Esophagus mucosa (tissue), 1 donor: Measurements from ENCODE around the gene GRIK4. TPM values are rescaled to one million over a fixed set of nuclear protein-coding genes. Genes with fewer than 3 reads are reported as not detected.

Experiments
- ATAC-seq: fragments of 200-7000 bp; cut with Tn5 transposase; one replicate; pipeline ENCODE4 v1.9.1; 2020
- total RNA-seq: library from RNA; stranded (reverse); gene quantifications from one replicate; pipeline ENCODE4 v1.2.4, GENCODE V29; 2023
- donor health status: DM: yes; HTN: yes; CAD: no.

The GRIK4 gene
- total RNA-seq, 1 donor from 2014 or later = 0.08 TPM

DNA sequence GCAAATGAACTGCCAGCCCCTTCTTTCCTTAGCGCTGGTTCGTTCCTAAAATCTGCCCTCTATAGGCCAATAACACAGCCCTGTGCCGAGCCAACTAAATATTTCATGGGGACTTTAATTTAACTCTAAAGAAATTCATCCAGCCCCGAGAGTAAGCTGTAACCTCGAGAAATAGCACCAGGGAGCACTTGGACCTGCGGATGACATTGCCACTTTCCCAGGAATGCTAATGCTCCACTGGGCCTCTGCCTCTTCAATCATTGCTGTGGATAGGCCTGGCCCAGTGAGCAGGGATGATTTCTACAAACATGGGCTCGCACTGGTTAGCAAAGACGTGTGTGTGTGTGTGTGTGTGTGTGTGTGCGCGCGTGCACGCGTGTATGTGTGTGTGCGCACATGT is 417.1 kb downstream of the GRIK4 start:
- ATAC-seq = no peak

DNA sequence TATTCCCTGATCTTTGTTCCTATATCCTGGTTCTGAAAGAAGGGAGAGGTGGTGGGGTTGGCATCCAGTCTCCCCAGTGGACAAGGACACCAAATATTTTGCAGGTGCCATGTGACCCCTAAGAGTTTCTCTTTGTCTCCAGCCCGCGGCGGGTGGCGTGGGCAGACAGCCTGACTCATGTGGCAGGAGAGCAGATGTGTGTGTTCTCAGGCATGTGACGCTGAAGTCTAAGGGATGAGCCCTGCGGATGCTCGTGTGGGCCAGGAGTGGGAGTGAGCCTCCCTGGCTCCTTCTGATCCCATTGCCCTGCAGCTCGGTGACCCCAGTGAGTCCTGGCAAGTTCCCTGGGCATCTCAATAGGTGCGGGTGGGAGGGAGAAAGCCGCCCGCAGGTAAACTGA is 417.5 kb downstream of the GRIK4 start:
- ATAC-seq = no peak

DNA sequence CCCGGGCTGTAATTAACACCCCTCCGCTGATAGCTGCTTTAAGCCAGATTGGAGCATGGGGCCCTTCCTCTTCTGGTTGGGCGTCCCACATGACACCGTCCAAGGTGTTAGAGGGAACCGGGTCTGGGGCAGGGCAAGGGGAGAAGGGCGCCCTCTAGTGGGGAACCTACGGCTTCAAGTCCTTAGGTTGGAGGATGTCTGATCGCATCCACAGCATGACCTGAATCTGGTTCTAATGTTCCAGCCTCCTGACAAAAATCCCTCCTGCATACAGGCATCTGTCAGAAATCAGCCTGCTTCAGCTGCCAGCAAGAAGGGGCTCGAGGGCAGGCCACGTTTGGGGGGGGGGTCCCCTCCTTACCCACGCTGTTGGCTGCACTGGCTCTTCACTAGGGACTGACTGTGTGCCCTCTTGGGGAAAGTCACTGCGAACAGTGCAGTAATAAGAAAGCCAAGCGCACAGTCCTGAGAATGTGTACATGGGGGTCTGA is 418.2 kb downstream of the GRIK4 start:
- ATAC-seq = peak; percentile 83

DNA sequence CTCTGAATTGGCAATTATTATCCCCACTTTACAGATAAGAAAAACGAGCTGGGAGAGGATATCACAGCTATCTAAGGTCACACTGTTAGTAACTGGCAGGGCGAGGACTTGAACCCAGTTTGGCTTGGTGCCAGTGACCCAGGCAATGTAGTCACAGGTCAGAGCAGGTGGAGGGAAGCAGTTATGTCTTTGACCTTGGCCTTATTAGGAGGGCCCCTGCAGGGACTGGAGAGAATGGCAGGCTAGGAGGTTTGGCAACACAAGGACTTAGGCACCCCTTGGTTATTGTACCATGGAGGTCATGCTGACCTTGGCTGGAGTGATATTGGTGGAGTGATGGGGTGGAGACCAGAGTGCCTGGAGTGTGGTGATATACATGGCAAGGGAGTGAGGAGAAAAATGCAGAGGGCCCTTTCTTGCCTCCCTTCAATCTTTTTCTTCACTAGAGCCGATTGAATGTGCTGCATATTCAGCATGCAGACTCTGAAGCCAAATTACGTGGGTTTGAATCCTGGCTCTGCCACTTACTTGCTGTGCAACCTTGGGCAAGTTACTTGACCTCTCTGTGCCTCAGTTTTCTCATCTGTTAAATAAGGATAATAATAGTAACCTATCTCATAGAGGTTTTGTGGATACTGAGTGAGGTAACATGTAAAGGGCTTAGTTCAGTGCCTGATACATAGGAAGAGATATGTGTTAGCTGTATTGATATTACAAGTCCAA is 419.7 kb downstream of the GRIK4 start:
- no peak for ATAC-seq

DNA sequence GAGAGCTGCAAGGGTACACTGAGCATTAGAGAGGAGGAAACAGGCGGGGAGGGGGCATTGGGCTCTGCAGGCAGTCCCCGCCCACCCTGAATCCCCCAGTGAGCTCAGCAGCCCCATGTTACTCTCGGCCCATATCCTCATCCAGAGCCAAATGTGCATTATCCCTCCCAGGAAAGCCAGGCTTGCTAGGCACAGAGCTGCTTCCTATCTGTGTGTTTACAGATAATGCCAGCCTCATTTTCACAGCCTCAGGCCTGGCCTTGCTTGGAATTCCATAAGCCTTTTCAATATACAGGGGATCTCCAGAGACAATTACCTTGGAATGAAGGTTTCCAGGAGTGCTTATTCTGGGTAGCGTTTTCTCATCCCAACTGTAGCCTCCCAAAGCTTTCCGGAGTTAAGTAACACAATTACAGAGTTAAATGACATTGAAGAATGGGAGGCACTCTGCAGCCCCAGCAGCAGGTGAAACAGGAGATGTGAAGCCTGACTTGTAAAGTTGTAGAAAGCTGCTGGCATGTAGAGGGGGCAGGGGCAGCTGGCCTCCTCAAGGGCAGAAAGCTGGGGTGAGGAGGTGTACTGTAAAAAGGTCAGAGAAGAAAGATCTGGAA is 420.9 kb downstream of the GRIK4 start:
- no peak for ATAC-seq

DNA sequence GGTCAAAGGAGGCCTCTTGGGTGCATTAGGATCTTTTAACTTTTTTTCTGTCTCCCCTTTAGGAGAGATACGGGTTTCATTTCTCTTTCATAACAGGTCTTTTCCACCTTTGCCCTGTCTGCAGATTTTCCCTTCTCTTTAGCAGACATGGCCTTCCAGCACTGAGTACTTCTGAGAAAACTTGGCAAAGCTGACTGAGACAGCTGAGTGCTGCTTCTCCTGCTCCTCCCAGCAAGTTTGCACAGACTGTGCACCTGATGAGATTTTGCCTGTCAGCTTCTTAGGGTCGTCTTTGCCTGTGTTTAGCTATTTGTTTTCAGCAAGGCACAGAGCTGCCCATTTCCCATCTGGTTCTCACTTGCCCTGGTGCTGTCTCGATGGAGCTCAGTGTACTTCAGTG is 424.8 kb downstream of the GRIK4 start:
- no peak for ATAC-seq

DNA sequence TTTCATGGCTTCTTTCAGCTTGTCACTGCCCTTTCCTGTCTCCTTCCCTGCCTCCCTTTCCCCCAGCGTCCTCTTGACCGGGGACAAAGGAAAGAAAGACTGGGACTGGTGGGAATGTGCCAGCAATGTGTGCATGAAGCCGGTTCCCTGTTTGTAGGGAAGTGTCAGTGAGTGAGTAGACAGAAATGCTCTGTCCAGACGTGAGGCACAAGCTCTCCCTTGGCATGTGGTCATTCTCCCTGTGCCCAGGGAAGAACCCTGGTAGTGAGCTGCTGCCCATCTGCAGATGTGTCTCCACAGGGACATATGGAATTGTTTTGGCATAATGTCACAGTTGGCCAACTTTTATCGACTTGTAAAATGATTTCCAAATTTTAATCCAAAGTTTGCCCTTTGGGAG is 426.0 kb downstream of the GRIK4 start:
- ATAC-seq = no peak

DNA sequence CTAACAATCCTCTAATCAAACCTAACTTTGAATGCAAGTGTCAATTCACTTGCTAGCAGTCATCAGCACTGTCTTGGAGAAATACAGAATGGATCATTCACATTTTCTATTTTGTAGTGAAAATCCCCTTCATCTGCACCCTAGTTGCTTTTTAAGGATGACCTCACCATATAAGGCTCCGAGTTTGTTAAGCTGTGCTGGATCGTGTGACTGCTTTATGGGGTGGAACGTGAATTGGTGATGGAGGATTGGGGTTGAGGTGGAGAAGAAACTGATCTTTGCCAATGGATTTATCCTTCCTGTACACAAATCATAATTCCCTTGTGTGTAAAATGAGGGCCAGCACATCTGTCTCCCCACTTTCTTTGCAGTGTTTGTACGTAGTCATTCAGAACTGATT is 426.7 kb downstream of the GRIK4 start:
- no peak for ATAC-seq

DNA sequence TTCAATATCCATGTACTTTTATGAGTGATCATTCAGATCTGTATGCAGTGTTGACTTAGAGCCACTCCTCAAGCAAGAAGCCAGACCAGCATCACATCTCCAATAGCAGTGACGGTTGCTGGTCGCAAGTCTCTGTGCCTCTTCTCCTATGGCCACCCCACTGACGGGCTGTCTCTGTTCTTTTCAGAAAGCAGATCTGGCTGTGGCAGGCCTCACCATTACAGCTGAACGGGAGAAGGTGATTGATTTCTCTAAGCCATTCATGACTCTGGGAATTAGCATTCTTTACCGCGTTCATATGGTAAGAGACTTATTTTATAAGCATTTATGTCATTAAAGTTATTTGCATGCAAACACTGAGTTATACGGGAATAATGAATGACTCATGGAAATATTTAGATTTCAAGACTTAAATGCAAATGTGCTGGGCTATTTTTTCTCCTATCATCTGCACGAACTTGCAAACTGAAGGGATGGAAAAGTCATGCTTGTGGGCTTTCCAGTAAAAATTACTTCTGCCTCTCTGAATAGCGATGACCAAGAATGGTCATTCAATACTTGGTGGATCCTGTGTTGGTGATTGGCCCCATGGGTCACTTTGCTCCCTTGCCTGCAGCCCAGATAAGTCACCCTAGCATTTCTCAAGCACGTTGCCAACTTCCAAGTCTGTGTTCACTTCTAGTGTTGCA is 428.8 kb downstream of the GRIK4 start:
- no peak for ATAC-seq

DNA sequence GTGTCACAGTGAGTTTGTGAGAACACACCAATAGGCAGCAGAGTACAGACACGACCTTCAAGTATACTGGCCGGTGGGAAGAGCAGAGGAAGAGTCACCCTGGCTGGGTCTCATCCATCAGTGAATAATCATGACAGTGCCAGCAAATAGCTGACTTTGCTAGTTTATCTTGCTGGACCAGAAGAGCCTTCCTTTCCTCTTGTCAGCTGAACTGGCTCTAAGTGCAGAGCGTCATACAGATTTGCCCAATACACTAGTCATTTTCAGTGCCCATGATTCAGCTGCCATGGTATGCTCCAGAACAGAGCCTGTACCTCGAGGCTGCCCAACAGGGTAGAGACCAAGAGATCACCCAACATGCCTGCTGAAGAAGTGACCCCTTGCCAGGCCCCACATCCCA is 429.5 kb downstream of the GRIK4 start:
- ATAC-seq = peak; percentile 96

DNA sequence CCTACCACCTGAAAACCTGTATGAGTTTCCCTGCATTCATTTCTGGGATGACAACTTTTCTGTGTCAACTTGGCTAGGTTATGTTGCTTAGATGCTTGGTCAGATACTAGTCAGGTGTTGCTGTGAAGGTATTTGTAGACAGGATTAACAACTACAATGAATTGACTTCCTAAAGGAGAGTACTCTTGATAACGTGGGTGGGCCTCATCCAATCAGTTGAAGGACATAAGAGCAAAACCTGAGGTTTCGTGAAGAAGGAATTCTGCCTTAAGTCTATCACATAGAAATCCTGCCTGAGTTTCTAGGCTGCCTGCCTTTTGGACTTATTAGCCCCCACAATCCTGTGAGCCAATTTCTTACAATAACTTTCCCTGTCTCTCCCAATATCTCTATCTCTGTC is 431.2 kb downstream of the GRIK4 start:
- ATAC-seq = no peak

DNA sequence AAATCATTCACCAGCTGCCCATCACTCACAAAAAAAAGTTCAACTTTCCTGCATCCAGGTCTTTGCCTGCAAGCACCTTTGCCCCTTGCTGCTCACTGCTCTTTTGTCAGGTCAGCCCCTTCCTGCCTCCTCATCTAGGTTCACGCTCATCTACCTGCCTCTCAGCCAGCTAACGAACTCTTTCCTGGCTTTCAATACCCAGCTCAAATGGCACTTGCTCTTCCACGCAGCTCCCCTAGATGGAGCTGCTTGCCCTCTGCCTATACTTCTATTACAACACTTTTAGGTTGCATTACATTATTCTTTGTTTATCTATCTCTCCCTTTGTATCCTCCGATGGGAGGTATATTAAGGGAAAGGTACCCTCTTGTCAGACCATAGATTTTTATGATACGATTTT is 433.5 kb downstream of the GRIK4 start:
- ATAC-seq = no peak

DNA sequence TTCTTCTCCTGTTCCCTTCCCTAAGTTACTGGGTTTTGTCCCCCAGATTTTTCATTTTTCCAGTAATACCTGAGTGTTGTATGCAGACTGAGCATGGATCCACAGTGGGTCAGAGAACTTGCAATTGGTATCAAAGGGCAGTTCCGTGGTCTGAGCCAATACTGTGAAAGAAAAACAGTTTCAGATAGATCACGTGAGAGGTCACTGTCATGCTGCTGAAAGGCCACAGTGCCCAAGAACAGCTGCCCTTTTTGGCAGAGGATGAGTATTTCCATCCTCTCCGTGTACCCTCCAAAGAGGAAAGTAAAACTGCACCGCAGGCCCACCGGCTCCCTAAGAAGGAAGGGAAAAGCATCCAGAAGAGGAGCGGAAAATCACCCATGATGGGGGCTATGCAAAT is 439.3 kb downstream of the GRIK4 start:
- ATAC-seq = no peak

DNA sequence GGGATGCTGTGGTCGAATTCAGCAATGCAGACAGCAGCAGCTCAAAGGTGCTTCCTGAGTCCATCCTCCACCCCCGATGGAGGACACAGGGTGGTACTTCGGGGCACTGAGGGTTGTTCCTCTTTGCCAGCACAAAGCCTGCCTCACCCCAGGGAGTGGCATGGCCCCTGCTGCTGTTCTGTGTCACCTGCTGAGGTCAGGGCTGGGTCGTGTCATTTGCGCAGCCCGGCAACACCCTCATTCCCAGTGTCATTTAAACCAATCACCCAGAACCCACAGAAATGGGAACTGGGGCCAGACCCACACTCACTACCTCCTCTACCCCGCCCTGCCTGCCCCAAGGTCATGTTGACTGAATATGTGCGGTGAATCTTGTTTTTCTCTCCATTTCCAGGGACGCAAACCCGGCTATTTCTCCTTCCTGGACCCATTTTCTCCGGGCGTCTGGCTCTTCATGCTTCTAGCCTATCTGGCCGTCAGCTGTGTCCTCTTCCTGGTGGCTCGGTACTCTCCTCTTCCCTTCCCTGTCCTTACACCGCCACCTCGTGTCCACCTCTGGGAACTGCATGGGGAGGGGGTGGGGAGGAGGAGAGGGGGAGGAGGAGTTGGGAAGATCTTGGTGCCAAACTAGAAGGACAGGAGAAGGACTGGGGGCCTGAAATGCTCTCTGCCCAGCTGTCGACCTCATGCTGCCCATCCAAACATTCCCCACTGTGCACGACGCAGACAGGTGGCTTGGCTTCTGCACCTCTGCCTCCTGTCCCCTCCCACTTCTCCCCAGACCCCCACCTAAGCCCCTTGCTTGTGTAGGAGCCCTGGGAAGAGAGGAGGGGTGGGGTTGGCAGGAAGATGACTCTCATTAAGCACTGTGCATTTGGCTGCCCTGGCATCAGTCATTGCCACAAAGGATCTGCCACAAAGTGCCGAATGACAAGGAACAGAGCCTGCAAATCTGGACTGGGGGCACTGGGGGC is 441.2 kb downstream of the GRIK4 start:
- ATAC-seq = peak; percentile 91

DNA sequence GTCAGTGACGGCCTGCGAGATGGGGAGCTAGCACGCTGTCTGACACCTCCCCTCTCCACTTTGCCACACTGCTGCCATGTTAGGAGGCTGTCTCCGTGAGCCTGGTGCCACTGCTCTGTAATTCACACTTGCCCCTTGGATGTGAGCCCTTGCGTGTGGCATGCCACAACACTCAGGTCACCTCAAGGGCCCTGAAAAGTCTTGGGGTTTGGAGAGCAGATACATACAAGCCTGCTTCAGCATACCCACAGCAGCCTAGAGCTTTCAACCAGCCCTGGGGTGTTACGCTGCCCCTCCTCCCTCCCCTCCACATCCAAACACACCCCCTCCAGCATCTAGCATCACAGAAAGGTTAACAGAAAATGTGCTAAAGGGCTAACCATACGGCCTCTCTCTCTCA is 442.8 kb downstream of the GRIK4 start:
- ATAC-seq = no peak

DNA sequence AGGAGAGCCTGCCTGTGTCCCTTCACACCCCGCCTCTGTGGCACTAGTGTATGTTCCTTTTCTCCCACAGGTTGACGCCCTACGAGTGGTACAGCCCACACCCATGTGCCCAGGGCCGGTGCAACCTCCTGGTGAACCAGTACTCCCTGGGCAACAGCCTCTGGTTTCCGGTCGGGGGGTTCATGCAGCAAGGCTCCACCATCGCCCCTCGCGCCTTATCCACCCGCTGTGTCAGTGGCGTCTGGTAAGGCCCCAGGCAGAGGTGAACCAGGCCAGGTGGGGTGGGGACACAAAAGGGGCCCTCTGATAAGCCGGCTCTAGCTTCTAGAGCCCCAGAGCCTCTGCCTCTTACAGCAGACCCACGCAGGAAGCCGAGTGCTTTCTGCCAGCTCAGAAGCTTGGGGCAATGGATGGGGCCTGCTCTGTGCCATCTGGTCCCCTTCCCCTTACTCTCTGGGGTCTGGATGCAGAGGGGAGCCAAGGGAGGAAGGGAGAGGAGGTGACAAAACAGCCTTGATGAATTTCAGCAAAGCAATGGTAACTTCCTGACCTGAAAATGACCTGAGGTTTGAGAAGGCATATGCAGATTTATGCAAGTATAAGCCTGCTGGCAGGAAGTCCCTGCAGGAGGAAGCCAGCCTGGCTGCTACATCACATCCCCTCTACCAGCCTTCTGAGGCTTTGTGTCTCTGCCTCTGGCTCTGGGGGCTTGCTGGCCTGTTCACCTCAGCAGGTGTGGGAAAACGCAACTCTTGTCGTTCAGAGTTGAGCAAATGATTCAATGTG is 445.4 kb downstream of the GRIK4 start:
- ATAC-seq = peak; percentile 40

DNA sequence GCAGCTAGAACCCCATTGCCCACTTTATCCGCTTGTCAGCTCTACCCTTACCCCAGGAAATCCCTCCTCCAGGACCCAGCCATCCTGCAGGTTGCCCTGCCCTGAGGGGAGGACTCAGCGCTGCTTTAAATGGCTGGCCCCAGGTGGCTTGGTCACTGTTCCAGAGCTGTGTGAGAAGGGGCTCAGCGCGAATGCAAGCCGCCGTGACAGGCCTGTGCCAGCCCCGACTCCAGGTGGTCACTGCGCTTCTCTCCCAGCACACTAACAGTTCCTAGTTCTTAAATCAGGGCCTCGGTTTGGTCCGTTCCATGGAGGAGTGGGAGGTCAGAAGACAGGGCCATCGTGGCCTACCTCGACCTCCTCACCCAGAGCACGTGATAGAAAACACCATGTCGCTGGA is 446.6 kb downstream of the GRIK4 start:
- no peak for ATAC-seq

DNA sequence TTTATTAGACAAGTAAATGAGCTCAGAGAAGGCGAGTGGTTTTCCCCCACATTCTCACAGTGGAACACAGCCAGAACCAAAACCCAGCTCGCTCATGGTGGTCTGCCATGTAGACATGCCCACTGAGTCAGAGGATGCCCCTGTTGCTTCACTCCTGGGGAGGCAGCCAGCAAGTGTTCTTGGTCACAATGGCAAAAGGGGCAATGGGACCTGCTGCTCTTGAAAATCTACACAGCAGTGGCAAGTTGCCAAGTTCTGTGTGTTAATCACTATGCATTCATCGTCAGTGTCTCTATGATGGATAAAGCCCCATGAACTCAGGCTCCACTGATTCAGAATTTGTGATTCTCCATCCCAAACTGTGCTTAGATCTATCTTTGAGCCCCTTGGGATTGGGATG is 447.6 kb downstream of the GRIK4 start:
- ATAC-seq = no peak

DNA sequence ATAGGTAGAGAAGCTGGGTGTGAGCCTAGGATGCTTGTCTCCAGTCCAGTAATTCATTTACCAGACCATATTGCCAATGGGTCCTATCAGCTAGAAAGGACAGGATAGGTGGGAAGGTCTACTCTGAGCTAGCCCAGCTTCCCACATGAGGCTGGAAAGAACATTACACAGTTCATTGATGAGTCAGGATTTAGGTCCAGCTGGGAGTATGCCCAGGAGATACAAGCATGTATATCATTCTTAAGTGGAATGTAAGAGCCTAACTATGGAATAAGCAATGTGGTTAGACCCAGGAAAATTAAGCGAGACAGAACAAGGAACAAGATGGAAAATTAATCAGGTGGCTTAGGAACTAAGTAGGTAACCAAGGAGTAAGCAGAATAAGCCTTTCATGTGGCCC is 453.3 kb downstream of the GRIK4 start:
- ATAC-seq = no peak

DNA sequence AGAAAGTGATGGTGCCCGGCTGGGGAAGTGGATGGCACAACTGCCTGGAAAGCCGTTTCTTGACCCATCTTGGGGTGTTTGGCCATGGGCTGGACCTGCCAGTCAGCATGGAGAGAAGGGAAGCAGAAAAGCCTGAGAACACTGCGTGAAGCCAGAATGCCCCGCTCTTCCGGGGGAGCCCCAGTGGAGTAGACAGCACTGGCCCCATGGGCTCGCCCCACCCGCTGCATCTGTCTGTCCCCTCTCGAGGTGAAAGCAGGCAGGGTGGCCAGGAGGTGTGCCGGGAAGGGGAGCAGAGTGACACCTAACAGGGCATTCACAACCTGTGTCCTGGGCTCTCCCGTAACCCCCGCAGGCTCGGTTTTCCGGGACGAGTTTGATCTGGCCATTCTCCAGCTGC is 455.3 kb downstream of the GRIK4 start:
- no peak for ATAC-seq

DNA sequence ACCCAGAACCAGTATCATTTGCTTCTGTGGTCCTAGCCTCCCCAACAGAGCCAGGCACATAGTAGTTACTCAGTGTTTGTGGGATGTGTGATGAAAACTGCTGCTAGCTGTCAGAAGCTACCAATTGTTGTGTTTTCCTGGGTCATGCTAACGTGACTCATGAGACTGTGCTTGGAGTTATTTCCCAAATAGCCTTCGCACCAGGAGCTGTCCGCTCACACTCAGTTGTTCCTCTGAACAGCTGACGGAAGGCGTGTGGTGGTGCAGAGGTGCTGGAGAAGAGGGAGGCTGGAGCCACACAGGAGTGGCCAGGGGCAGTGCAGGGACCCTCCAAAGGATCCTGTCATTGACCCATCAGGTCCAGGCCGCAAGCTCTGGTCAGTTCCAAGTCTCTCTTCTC is 458.4 kb downstream of the GRIK4 start:
- ATAC-seq = no peak

DNA sequence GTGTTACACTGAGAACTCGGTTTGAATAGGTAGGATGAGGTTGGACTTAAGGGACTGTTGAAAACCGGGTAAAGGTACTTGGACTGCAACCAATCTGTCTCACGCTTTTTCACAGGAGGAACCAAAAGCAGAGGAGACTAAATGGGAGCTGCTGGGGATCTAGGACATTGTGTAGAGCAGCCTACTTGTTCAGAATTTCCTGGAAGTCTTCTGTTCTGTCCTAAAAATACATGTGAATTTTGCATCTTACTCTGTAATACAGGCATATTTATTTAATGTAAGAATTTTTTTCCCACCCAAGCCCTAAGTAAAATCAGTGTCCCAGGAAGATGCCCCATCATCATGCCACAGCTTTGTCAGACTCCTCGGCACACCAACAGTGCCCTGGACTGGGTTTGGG is 460.3 kb downstream of the GRIK4 start:
- no peak for ATAC-seq
